HG03571 (cell line): ENCODE results near the gene SDHC.
A peak's percentile ranks its signal among the peaks of the same experiment; 100 is the strongest.
"Not testable (repeated sequence)": the region's sequence is repeated elsewhere in the genome, so short reads cannot be mapped to it uniquely, and the experiment has no call there.

ENCODE experiments used
- ATAC-seq: cut with Tn5 transposase; IDR thresholded peaks from one replicate; pipeline ENCODE4 v1.9.1; 2021; ENCODE audit not compliant: unreplicated experiment

Gene SDHC

GRCh38 chr1:161381707-161382106, 67.5 kb downstream of the SDHC start:
- ATAC-seq: no peak

DNA sequence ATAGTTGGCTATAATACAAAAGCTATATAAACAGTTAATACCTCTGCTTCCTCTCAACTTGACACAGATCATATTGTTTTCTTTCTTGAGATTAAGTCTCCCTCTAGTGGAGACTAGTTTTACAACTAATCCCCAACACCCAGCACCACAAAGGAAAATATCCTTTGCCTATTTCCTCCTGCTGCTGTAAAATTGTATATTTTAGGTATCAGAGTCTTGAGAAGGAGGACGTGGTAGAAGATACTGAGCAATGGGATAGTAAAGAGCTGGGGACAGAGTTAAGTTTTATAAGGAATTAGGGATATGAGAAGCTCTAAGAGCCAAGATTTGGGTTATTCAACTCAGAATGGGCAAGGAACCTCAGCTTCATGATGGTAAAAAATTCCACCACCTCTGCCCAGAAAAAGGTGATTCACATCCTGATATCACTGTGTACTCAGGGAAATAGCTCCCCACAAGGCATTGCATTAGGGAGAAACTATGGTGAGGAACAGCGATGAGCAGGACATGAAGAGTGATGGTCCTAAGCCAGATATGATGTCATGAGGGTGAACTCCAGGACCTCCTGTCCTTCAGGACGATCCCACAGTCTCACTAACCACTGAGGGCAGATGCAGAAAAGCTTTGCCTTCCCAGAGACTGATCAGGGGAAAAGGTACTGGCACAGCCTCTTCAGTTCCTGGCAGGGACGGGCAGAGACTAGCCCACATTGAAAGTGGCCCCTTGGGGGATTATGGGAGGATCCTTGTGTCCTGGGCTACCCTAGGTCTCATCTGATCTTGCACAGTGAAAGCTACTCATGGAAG, 68.2 kb downstream of the SDHC start:
- ATAC-seq: no peak

DNA sequence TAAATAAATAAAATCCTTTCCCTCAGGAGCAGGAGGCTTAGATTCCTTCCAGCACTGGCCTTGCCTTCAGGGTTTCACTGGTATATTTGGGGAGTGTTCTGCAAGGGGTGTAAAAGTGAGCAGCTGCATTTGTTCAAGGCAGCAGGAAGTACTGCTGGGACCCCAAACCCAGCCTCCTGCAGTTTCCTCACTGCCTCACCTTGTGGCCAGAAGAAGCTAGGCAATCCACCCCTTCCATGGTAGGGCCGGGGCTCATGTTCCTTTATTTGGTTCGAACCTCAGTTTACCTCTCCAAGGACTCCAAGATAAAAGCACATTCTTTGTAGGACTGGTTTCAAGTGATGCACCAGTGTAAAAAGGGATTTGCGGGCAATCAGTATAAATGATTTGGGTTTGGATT, 74.5 kb downstream of the SDHC start:
- ATAC-seq: no peak

GRCh38 chr1:161389158-161389557, 75.0 kb downstream of the SDHC start:
- ATAC-seq: not testable (repeated sequence)

GRCh38 chr1:161389691-161390558, 75.7 kb downstream of the SDHC start:
- ATAC-seq: peak; percentile 82

- no peak for ATAC-seq
These were observed 76.3 kb downstream of the SDHC start for GRCh38 chr1:161390559-161390858.

DNA sequence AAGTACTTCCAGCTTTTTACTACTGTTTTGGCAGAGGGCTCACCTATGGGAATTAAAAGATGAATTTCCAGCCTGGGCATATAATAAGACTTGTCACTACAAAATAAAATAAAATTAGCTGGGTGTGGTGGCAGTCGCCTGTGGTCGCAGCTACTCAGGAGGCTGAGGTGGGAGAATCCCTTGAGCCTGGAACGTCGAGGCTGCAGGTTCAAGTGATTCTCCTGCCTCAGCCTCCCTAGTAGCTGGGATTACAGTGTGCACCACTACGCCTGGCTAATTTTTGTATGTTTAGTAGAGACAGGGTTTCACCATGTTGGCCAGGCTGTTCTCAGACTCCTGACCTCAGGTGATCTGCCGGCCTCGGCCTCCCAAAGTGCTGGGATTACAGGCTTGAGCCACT, 77.0 kb downstream of the SDHC start:
- not testable (repeated sequence) for ATAC-seq

- ATAC-seq: no peak
These were observed 77.4 kb downstream of the SDHC start for GRCh38 chr1:161391611-161392010.

GRCh38 chr1:161393151-161393550, 79.0 kb downstream of the SDHC start:
- ATAC-seq: no peak

- ATAC-seq: not testable (repeated sequence)
These were observed 82.9 kb downstream of the SDHC start for GRCh38 chr1:161397038-161397437.

GRCh38 chr1:161398900-161399256, 84.7 kb downstream of the SDHC start:
- ATAC-seq: no peak

GRCh38 chr1:161399257-161399998, 85.2 kb downstream of the SDHC start:
- ATAC-seq: peak; percentile 62

GRCh38 chr1:161402446-161402845, 88.3 kb downstream of the SDHC start:
- no peak for ATAC-seq

DNA sequence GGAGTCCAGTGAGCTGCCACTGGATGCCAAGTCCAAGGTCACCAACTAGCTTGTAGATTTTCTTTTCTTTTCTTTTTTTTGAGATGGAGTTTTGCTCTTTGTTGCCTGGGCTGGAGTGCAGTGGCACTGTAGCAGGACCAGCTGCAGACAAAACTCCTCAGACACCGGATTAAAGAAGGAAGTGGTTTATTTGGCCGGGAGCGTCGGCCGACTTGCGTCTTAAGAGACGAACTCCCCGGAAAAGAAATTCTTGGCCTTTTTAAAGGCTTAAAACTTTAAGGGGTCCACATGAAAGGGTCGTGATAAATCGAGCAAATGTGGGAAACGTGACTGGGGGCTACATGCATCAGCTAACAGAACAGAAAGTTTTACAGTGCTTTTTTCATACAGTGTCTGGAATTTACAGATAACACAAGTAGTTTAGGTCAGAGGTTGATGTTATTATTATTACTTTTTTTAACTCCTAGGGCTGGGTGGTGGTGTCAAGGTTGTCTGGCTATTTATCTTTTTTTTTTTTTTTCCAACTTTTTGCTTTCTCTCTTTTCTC, 89.9 kb downstream of the SDHC start:
- ATAC-seq: no peak

DNA sequence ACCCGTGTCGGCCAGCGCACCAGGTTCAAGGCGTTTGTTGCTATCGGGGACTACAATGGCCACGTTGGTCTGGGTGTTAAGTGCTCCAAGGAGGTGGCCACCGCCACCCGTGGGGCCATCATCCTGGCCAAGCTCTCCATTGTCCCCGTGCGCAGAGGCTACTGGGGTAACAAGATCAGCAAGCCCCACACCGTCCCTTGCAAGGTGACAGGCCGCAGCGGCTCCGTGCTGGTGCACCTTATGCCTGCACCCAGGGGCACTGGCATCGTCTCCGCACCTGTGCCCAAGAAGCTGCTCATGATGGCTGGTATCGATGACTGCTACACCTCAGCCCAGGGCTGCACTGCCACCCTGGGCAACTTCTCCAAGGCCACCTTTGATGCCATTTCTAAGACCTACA, 92.4 kb downstream of the SDHC start:
- ATAC-seq: not testable (repeated sequence)

DNA sequence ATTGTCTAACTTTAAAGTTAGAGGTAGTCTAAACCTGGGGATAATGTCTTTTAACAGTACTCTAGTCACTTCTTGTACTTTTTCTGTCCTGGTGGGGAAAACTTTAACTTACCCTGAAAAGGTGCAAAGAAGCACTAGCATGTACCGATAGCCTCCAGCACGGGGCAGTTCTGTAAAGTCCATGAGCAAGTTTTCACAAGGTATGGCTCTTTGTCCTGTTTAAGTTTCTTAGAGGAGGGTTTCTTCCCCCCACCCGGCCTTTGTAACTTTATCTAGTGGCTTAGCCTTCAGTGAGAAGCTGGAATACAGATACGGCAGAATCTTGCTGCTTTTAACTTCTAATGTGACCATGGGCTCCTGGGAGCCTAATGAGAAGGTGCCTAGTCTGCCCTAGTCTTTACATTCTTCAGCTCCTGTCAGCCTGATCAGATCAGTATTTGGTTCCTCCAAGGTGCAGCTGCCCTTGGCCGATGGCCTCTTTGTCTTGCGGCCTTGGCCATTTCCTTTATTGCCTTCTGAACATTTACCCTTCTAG, 93.3 kb downstream of the SDHC start:
- ATAC-seq: no peak

DNA sequence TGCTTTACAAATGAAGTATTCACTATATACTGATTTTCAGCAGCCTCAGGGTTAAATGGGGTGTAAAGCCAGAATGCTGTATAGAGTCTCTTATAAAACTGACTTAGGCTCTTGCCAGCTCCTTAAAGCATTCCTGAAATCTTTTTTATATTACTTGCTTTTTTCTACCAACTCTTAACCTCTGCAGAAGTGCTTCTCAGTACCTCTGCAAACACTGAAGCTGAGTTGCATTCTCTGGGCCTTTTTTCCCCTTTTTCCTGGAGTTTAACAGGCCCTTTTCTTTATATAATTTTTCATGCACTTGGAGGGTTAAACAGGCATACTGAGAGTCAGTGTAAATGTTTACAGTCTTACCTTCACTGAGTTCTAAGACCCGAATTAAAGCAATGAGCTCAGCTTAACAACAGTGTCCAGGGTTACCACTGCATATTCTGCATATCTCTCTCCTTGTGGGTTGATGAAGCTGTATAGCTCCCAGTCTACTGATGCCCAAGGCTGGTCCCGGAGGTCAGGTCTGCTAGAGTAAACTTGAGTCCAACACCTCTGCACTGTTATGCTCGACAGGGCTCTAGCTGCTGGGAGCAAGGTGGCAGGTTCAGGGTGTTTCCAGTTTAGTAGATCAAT, 94.4 kb downstream of the SDHC start:
- no peak for ATAC-seq

DNA sequence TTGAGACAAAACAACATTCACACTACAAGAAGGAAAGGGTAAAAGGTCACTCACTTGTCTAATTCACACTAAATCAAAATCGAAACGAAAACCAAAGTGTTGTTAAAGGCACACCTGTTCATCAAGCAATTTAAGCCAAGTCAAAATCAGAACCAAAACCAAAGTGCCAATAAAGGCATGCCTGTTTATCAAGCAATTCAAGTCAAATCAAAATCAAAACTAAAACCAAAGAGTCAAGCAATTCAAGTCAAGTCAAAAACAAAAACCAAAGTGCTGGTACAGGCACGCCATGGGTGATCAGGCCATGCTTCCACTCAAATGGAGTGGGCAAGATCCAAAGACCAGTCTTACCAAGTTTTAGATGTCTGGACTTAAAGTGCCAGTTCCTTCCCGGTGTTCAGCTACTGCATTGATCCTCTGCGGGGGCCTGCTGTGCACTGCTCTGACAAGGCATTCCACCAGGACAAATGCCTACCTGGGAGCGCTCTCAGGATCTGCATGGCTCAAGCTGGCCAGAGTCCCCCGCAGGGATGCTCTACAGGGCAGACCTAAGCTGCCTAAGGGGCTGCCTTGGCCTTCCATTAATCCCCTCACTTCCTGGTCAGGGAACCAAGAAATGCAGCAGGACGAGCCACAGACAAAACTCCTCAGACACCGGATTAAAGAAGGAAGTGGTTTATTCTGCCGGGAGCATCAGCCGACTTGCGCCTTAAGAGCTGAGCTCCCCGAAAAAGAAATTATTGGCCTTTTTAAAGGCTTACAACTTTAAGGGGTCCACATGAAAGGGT, 95.9 kb downstream of the SDHC start:
- not testable (repeated sequence) for ATAC-seq

DNA sequence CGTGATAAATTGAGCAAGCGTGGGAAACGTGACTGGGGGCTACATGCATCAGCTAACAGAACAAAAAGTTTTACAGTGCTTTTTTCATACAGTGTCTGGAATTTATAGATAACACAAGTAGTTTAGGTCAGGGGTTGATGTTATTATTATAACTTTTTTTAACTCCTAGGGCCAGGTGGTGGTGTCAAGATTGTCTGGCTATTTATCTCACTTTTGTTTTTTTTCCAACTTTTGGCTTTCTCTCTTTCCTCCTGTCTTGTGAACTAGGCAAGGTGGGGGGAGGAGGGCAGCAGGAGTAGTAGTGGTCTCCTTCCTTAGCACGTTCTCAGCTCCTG, 96.4 kb downstream of the SDHC start:
- not testable (repeated sequence) for ATAC-seq
